Ovary (tissue), 9 donors: ENCODE results near the gene ATXN1. TPM values are rescaled to one million over a fixed set of nuclear protein-coding genes. Genes with fewer than 3 reads are reported as not detected.

ENCODE experiments used
- DNase-seq, 5 donors: peaks; one replicate each; pipeline ENCODE4 v3.0.0-alpha.2; 2019 to 2020
- H3K27ac ChIP-seq, 2 donors: fragments of 200-600 bp; one replicate each; pipeline versions ENCODE4 v1.5.1 to v1.8.0; 2019 to 2022
- H3K27me3 ChIP-seq: fragments of 200-600 bp; one replicate; pipeline ENCODE4 v1.8.0; 2022
- H3K36me3 ChIP-seq: fragments of 200-600 bp; sonication (generic); one replicate; pipeline ENCODE4 v1.5.1; 2019
- H3K4me1 ChIP-seq: one replicate; pipeline ENCODE4 v1.8.1; 2013; ENCODE audit warnings: mild to moderate bottlenecking, moderate library complexity; ENCODE audit not compliant: insufficient read depth
- H3K4me3 ChIP-seq: fragments of 200-600 bp; sonication (generic); one replicate; pipeline ENCODE4 v1.5.1; 2017
- H3K9me3 ChIP-seq, 2 donors: fragments of 200-600 bp in 1 of 2; sonication (generic) in 1 of 2; one replicate each; pipeline versions ENCODE4 v1.5.1 to v1.8.1; 2013 to 2019; ENCODE audit warnings: mild to moderate bottlenecking in 1 of 2, moderate library complexity in 1 of 2
- CTCF ChIP-seq, 3 donors: fragments of 450-650 bp in 2 of 3; fragments of 200-600 bp in 1 of 3; IDR thresholded peaks; one replicate each; pipeline versions ENCODE4 v1.5.1 to v1.8.0; 2016 to 2022; ENCODE audit warnings: antibody characterized with exemption in 3 of 3, mild to moderate bottlenecking in 1 of 3
- EP300 ChIP-seq: sonication (generic); formaldehyde crosslinking; IDR thresholded peaks from one replicate; pipeline ENCODE4 v1.6.1; 2017; ENCODE audit warnings: antibody characterized with exemption
- POLR2A ChIP-seq: fragments of 450-650 bp; IDR thresholded peaks from one replicate; pipeline ENCODE4 v1.6.1; 2017; ENCODE audit warnings: antibody characterized with exemption, mild to moderate bottlenecking, moderate library complexity
- WGBS, 3 donors: extraction: QIAGEN DNeasy Blood & Tissue Kit in 1 of 3; methylation state at CpG; one replicate each; pipeline versions ENCODE4 v1.1.5 to v1.1.7; 2013 to 2017; 5-methylcytosine and 5-hydroxymethylcytosine counted together
- intact Hi-C, 4 donors: fragments of 100-400 bp; cut with DNase I; formaldehyde crosslinking; loops; one replicate each; pipeline versions ENCODE4 v1.11.0 to v1.15.1; 2022 to 2023
- polyA plus RNA-seq, 2 donors: library from polyadenylated mRNA; stranded (reverse); fragments of 200-250 nt in 1 of 2; fragments of 350-450 nt in 1 of 2; fragmentation: Illumina TruSeq in 1 of 2; extraction: RNeasy Lipid Tissue Mini Kit (QIAGEN cat#74804) in 1 of 2; gene quantifications; one replicate each; pipeline ENCODE4 v1.2.3, GENCODE V29; 2013 to 2014
- total RNA-seq, 7 donors: library from RNA; depleted of rRNA in 2 of 7; stranded (reverse); fragments of >200 nt in 2 of 7; fragmentation: NEBNext Ultra II Directional in 3 of 7; extraction: Animal tissue kit (Norgen Biotek cat#: 25700) in 3 of 7; gene quantifications; one replicate each; pipeline versions ENCODE4 v1.1.0 to v1.2.4, GENCODE V29; 2016 to 2023
- donor health status: DM: no; HTN: no; CAD: no; lungs with moderate emphysema.
- donor health status: DM: no; HTN: no; CAD: no.
- donor health status: Bipolar disorder and iron deficiency.
- donor health status: DM: yes; HTN: yes; CAD: no.
- donor health status: DM: no; HTN: no; CAD: no.
- donor health status: DM: yes; HTN: yes; CAD: no.

Gene ATXN1
- total and polyA plus RNA-seq, 9 donors = 7.3 to 38.2 (median 30.4) TPM

- WGBS, 3 donors = 11 to 19% (median 13%) methylated on average over 1 of the region's 1 CpG
- no peak overlapping the region for H3K27ac ChIP-seq
- peaks cover 1% of the 10 kb centered on the region for H3K4me1 ChIP-seq
- no peaks in the 10 kb centered on the region for H3K27me3 ChIP-seq
- no peak overlapping the region for H3K4me3 ChIP-seq
- TF ChIP-seq POLR2A = no peak
- no peak for TF ChIP-seq EP300
- no peak for TF ChIP-seq CTCF (IDR thresholded peaks at IDR 0.05)
- no peaks in the 10 kb centered on the region for H3K36me3 ChIP-seq
- intact Hi-C loops = no loop called here
- no peak for DNase-seq
- H3K9me3 ChIP-seq = no peaks in the 10 kb centered on the region
These were observed 101.1 kb downstream of the ATXN1 start for GRCh38 chr6:16660157-16660497.

- Histone ChIP-seq H3K9me3 (no peaks in the 10 kb centered on the region), H3K27ac (no peak overlapping the region), H3K4me1 (peaks cover 1% of the 10 kb centered on the region), H3K36me3 (no peaks in the 10 kb centered on the region), H3K27me3 (no peaks in the 10 kb centered on the region), H3K4me3 (no peak overlapping the region)
- intact Hi-C loops = no loop called here
- 42 to 49% (median 46%) methylated on average over 6 of the region's 6 CpGs for WGBS, 3 donors
- DNase-seq = no peak
- no peak for TF ChIP-seq POLR2A
These were observed 101.6 kb downstream of the ATXN1 start for GRCh38 chr6:16659466-16660156.

GRCh38 chr6:16658348-16659034 lies 102.8 kb downstream of the ATXN1 start:
- H3K4me3 ChIP-seq = no peak overlapping the region
- H3K4me1 ChIP-seq = peaks cover 1% of the 10 kb centered on the region
- no peaks in the 10 kb centered on the region for H3K9me3 ChIP-seq
- 76 to 79% (median 78%) methylated on average over 5 of the region's 5 CpGs for WGBS, 3 donors
- DNase-seq = no peak
- H3K27ac ChIP-seq = no peak overlapping the region
- intact Hi-C loops = no loop called here
- no peak for TF ChIP-seq CTCF (IDR thresholded peaks at IDR 0.05)
- no peak for TF ChIP-seq POLR2A
- no peak for TF ChIP-seq EP300
- no peaks in the 10 kb centered on the region for H3K27me3 ChIP-seq
- H3K36me3 ChIP-seq = no peaks in the 10 kb centered on the region

GRCh38 chr6:16657768-16658167 lies 103.5 kb downstream of the ATXN1 start:
- Histone ChIP-seq H3K4me1 (peaks cover 1% of the 10 kb centered on the region), H3K27me3 (no peaks in the 10 kb centered on the region), H3K36me3 (no peaks in the 10 kb centered on the region), H3K4me3 (no peak overlapping the region), H3K9me3 (no peaks in the 10 kb centered on the region), H3K27ac (no peak overlapping the region)
- intact Hi-C loops = no loop called here
- TF ChIP-seq CTCF (IDR thresholded peaks at IDR 0.05) (no peak), POLR2A (no peak), EP300 (no peak)
- DNase-seq = no peak
- 81 to 85% (median 82%) methylated on average over 1 of the region's 1 CpG for WGBS, 3 donors

- intact Hi-C loops = no loop called here
- Histone ChIP-seq H3K27ac (no peak overlapping the region), H3K9me3 (no peaks in the 10 kb centered on the region), H3K4me1 (peaks cover 1% of the 10 kb centered on the region), H3K4me3 (no peak overlapping the region), H3K36me3 (no peaks in the 10 kb centered on the region), H3K27me3 (no peaks in the 10 kb centered on the region)
- TF ChIP-seq POLR2A (no peak), CTCF (IDR thresholded peaks at IDR 0.05) (no peak), EP300 (no peak)
- DNase-seq = no peak
- 88 to 93% (median 90%) methylated on average over 4 of the region's 4 CpGs for WGBS, 3 donors
These were observed 104.8 kb downstream of the ATXN1 start for GRCh38 chr6:16656451-16656850.
